Spleen (tissue), 7 donors: ENCODE data around the gene AKT3.

ENCODE experiments used
- POLR2A ChIP-seq, 3 donors: fragments of 450-650 bp; IDR thresholded peaks; one replicate each; pipeline ENCODE4 v1.5.1; 2017; ENCODE audit warnings: antibody characterized with exemption in 3 of 3, mild to moderate bottlenecking in 1 of 3
- TF ChIP-seq, protein P1 (sequence below), 11 experiments: fragments of 200-600 bp in 7 of 11; fragments of 450-650 bp in 4 of 11; sonication (generic) in 4 of 11; IDR thresholded peaks in 8 of 11; conservative IDR thresholded peaks in 3 of 11; 1 replicate in 7 of 11; 2 replicates in 4 of 11; pipeline versions ENCODE4 v1.4.0 to v1.8.0; 2016 to 2021; ENCODE audit warnings: antibody characterized with exemption in 11 of 11, inconsistent platforms in 4 of 11, mild to moderate bottlenecking in 1 of 11
- donor health status: DM: no; HTN: no; CAD: no; lungs with moderate emphysema.
- donor health status: DM: no; HTN: no; CAD: no.
- donor health status: DM: no; HTN: no; CAD: no.

- no peak for TF ChIP-seq POLR2A (IDR thresholded peaks at IDR 0.05)
- TF ChIP-seq, protein P1, sequence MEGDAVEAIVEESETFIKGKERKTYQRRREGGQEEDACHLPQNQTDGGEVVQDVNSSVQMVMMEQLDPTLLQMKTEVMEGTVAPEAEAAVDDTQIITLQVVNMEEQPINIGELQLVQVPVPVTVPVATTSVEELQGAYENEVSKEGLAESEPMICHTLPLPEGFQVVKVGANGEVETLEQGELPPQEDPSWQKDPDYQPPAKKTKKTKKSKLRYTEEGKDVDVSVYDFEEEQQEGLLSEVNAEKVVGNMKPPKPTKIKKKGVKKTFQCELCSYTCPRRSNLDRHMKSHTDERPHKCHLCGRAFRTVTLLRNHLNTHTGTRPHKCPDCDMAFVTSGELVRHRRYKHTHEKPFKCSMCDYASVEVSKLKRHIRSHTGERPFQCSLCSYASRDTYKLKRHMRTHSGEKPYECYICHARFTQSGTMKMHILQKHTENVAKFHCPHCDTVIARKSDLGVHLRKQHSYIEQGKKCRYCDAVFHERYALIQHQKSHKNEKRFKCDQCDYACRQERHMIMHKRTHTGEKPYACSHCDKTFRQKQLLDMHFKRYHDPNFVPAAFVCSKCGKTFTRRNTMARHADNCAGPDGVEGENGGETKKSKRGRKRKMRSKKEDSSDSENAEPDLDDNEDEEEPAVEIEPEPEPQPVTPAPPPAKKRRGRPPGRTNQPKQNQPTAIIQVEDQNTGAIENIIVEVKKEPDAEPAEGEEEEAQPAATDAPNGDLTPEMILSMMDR (IDR thresholded peaks at IDR 0.05 in 8 of 11, conservative IDR thresholded peaks at IDR 0.05 in 3 of 11), result no peak
Observed at GRCh38 chr1:243564814-243565213, 285.2 kb downstream of the AKT3 start.
